ENCODE data around the gene TTLL7. TPM values are rescaled to one million over a fixed set of nuclear protein-coding genes. Genes with fewer than 3 reads are reported as not detected.

The TTLL7 gene
- total and polyA plus RNA-seq, 2 donors (not counting 1 experiment from before 2014, with no cell fraction given) = 0.01 TPM; not detected in 1

- intact Hi-C loops (cut with micrococcal nuclease) = no loop called here
- Histone ChIP-seq H3K4me2 (replicated peaks; ENCODE audit: low read depth, low read length, poor library complexity, severe bottlenecking) (no peak overlapping the region), H3K9me3 (ENCODE audit: control extremely low read depth in 1 of 3, control insufficient read depth in 2 of 3, insufficient read depth in 1 of 3, low read length in 2 of 3) (no peaks in the 10 kb centered on the region), H3K4me3 (ENCODE audit: control extremely low read depth in 1 of 5, extremely low read depth in 1 of 5, insufficient read depth in 1 of 5, low read depth in 2 of 5, low read length in 4 of 5) (no peak overlapping the region), H3K79me2 (ENCODE audit: control insufficient read depth, insufficient read depth, low read length) (no peaks in the 10 kb centered on the region), H3K9ac (ENCODE audit: low read length) (no peak overlapping the region), H3K27ac (ENCODE audit: low read length in 2 of 2) (no peak overlapping the region), H3K27me3 (replicated peaks in 1 of 4; ENCODE audit: control extremely low read depth in 1 of 4, control insufficient read depth in 3 of 4, insufficient read depth in 4 of 4, low read length in 3 of 4) (no peaks in the 10 kb centered on the region), H3K4me1 (ENCODE audit: control insufficient read depth in 2 of 2, insufficient read depth in 2 of 2, low read length in 2 of 2) (no peaks in the 10 kb centered on the region), H4K20me1 (ENCODE audit: control insufficient read depth, insufficient read depth, low read length, poor library complexity, severe bottlenecking) (no peaks in the 10 kb centered on the region), H2AFZ (ENCODE audit: insufficient read depth, low read depth, low read length, poor library complexity, severe bottlenecking) (no peak overlapping the region), H3K36me3 (replicated peaks in 1 of 2; ENCODE audit: control extremely low read depth in 1 of 2, control insufficient read depth in 1 of 2, extremely low read depth in 1 of 2, insufficient read depth in 2 of 2, low read length in 1 of 2) (no peaks in the 10 kb centered on the region)
- CTCF ChIA-PET = no interaction called here
- no peaks in the 10 kb centered on the region for H3K9me3 Mint-ChIP-seq (ENCODE audit: insufficient read depth)
- H3K4me1 Mint-ChIP-seq = no peaks in the 10 kb centered on the region
- no peak for DNase-seq
- H3K4me3 Mint-ChIP-seq = no peak overlapping the region
- TF ChIP-seq EZH2 (IDR thresholded peaks at IDR 0.05; ENCODE audit: borderline replicate concordance, insufficient read depth, low read depth, low read length, poor library complexity, severe bottlenecking) (no peak), CTCF (IDR thresholded peaks at IDR 0.05) (no peak)
- peaks cover 4% of the 10 kb centered on the region for H3K27me3 Mint-ChIP-seq
- POLR2A ChIA-PET = no interaction called here
- no peak overlapping the region for H3K27ac Mint-ChIP-seq
- ATAC-seq (ENCODE audit: low read depth) = no peak
- no CpG with 5 or more reads among the region's 1 CpG for WGBS (ENCODE audit: insufficient coverage)
Measured at GRCh38 chr1:83832194-83832593, 166.7 kb downstream of the TTLL7 start.

DNA sequence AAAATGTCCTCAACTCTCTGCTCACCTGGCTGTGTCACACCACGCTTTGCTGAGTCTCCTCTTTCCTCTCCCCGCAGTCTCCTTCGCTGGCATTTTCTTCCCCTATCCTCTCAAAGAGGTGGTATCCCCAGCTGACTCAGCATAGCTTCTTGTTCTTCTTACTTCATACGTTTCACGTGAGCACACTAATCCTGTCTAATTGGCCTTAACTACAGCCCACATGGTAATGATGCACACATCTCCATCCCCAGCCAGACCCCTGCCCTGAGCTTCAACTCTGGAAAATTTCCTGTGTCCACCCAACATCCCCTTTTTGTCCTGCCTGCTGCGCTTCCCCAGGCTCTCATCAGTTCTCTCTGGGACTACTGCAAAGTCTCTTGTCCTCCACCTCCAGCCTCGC, 169.8 kb downstream of the TTLL7 start:
- Histone ChIP-seq H3K4me3 (ENCODE audit: control extremely low read depth in 1 of 5, extremely low read depth in 1 of 5, insufficient read depth in 1 of 5, low read depth in 2 of 5, low read length in 4 of 5) (no peak overlapping the region), H3K79me2 (ENCODE audit: control insufficient read depth, insufficient read depth, low read length) (no peaks in the 10 kb centered on the region), H3K9me3 (ENCODE audit: control extremely low read depth in 1 of 3, control insufficient read depth in 2 of 3, insufficient read depth in 1 of 3, low read length in 2 of 3) (no peaks in the 10 kb centered on the region), H3K27me3 (replicated peaks in 1 of 4; ENCODE audit: control extremely low read depth in 1 of 4, control insufficient read depth in 3 of 4, insufficient read depth in 4 of 4, low read length in 3 of 4) (no peaks in the 10 kb centered on the region), H3K36me3 (replicated peaks in 1 of 2; ENCODE audit: control extremely low read depth in 1 of 2, control insufficient read depth in 1 of 2, extremely low read depth in 1 of 2, insufficient read depth in 2 of 2, low read length in 1 of 2) (no peaks in the 10 kb centered on the region), H3K27ac (ENCODE audit: low read length in 2 of 2) (no peak overlapping the region), H4K20me1 (ENCODE audit: control insufficient read depth, insufficient read depth, low read length, poor library complexity, severe bottlenecking) (no peaks in the 10 kb centered on the region), H3K4me1 (ENCODE audit: control insufficient read depth in 2 of 2, insufficient read depth in 2 of 2, low read length in 2 of 2) (no peaks in the 10 kb centered on the region), H3K9ac (ENCODE audit: low read length) (no peak overlapping the region), H3K4me2 (replicated peaks; ENCODE audit: low read depth, low read length, poor library complexity, severe bottlenecking) (no peak overlapping the region), H2AFZ (ENCODE audit: insufficient read depth, low read depth, low read length, poor library complexity, severe bottlenecking) (no peak overlapping the region)
- no peak for ATAC-seq (ENCODE audit: low read depth)
- ChIA-PET POLR2A (no interaction called here), CTCF (no interaction called here)
- H3K27ac Mint-ChIP-seq = no peak overlapping the region
- no peak overlapping the region for H3K4me3 Mint-ChIP-seq
- intact Hi-C loops (cut with micrococcal nuclease) = no loop called here
- 96% methylated on average over 7 of the region's 7 CpGs for WGBS (ENCODE audit: insufficient coverage)
- no peaks in the 10 kb centered on the region for H3K4me1 Mint-ChIP-seq
- peaks cover 4% of the 10 kb centered on the region for H3K27me3 Mint-ChIP-seq
- TF ChIP-seq EZH2 (IDR thresholded peaks at IDR 0.05; ENCODE audit: borderline replicate concordance, insufficient read depth, low read depth, low read length, poor library complexity, severe bottlenecking) = no peak
- no peak for TF ChIP-seq CTCF (IDR thresholded peaks at IDR 0.05)
- DNase-seq = no peak
- H3K9me3 Mint-ChIP-seq (ENCODE audit: insufficient read depth) = no peaks in the 10 kb centered on the region

Data from B cell (primary cell).